DND-41 (cell line): Measurements from ENCODE around the gene RMND1.
A peak's percentile ranks its signal among the peaks of the same experiment; 100 is the strongest.

Experiments
- ATAC-seq: fragments of 200-7000 bp; cut with Tn5 transposase; 3 replicates; pipeline ENCODE4 v1.9.1; 2021; ENCODE audit warnings: low read depth; ENCODE audit not compliant: insufficient read depth
- DNase-seq: peaks from one replicate; pipeline ENCODE4 v3.0.0-alpha.2; 2020
- H2AFZ ChIP-seq: 2 replicates; pipeline ENCODE4 v1.6.0; 2012; ENCODE audit warnings: low read depth, low read length
- H3K27ac ChIP-seq: 2 replicates; pipeline ENCODE4 v1.5.1; 2012; ENCODE audit warnings: low read length, inconsistent platforms
- H3K27me3 ChIP-seq: fragments of 200-600 bp; sonication (generic); 2 replicates; pipeline ENCODE4 v1.6.0; 2012; ENCODE audit warnings: low read length, mild to moderate bottlenecking, inconsistent platforms; ENCODE audit not compliant: insufficient read depth, poor library complexity
- H3K36me3 ChIP-seq: 2 replicates; pipeline ENCODE4 v1.5.1; 2012; ENCODE audit warnings: low read length, inconsistent platforms; ENCODE audit not compliant: insufficient read depth
- H3K4me1 ChIP-seq: 2 replicates; pipeline ENCODE4 v1.5.1; 2012; ENCODE audit warnings: mild to moderate bottlenecking, low read length; ENCODE audit not compliant: insufficient read depth
- H3K4me2 ChIP-seq: 2 replicates; pipeline ENCODE4 v1.6.0; 2012; ENCODE audit warnings: mild to moderate bottlenecking, moderate library complexity, low read length, inconsistent platforms; ENCODE audit not compliant: insufficient read depth
- H3K4me3 ChIP-seq, 2 experiments: fragments of 200-600 bp in 1 of 2; shearing (Covaris generic) in 1 of 2; 2 replicates each; pipeline ENCODE4 v1.5.1; 2012 to 2016; ENCODE audit warnings: inconsistent platforms in 2 of 2, low read length in 2 of 2, mild to moderate bottlenecking in 2 of 2, low read depth in 1 of 2, moderate library complexity in 1 of 2
- H3K79me2 ChIP-seq: 2 replicates; pipeline ENCODE4 v1.6.0; 2012; ENCODE audit warnings: low read length, inconsistent platforms; ENCODE audit not compliant: insufficient read depth
- H3K9ac ChIP-seq: 2 replicates; pipeline ENCODE4 v1.6.0; 2012; ENCODE audit warnings: low read depth, mild to moderate bottlenecking, inconsistent platforms, low read length, moderate library complexity
- H3K9me3 ChIP-seq: 2 replicates; pipeline ENCODE4 v1.5.1; 2012; ENCODE audit warnings: low read length, moderate library complexity, mild to moderate bottlenecking, inconsistent platforms; ENCODE audit not compliant: insufficient read depth, severe bottlenecking
- H4K20me1 ChIP-seq: 2 replicates; pipeline ENCODE4 v1.6.0; 2012; ENCODE audit warnings: low read length; ENCODE audit not compliant: insufficient read depth
- EZH2 ChIP-seq: IDR thresholded peaks from 3 replicates; pipeline ENCODE4 v1.6.1; 2012; ENCODE audit warnings: borderline replicate concordance, low read depth, mild to moderate bottlenecking, moderate library complexity, low read length, inconsistent platforms; ENCODE audit not compliant: severe bottlenecking
- TF ChIP-seq, protein P1 (sequence below): IDR thresholded peaks from 2 replicates; pipeline ENCODE4 v1.5.1; 2012; ENCODE audit warnings: borderline replicate concordance, low read length, moderate library complexity, mild to moderate bottlenecking; ENCODE audit not compliant: poor library complexity, severe bottlenecking; ENCODE audit errors: extremely low read depth

Gene RMND1

DNA sequence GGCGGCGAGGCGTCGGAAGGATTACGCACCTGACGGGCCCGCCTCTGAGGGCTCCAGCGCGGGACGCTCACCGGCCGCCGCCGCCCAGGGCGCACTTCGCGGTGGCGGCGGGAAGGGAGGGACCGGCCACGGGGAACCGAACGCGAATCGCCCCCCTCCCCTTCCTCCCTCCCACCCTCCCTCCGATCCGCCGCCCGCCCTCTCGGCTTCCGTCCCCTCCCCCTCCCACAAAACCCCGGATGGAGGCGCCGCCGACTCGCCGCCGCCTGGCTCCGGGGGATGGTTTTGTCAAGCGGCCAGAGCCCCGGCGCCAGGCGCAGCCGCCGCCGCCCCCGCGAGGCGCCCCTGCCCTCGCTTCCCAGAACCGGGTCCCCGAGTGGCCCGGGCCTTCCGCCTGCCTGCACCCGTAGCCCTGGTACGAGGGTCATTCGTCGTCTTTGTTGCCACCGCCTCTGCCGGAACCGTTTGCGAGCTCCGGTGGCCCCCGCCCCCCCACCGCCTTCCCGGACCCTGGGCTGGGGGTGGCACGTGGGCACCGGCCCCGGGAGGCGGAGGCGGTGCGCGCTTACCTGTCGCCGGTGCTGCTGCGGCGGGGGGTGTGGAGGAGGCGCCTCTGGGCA lies 61.0 kb downstream of the RMND1 start:
- Histone ChIP-seq H3K4me2 (peak overlapping the region; percentile 82), H3K4me1 (peaks cover 53% of the 10 kb centered on the region), H3K4me3 (peak overlapping the region; percentile 68 to 78; a peak in 3 of 4 replicates), H3K27ac (peak overlapping the region; percentile 89), H3K36me3 (peaks cover 27% of the 10 kb centered on the region), H3K9me3 (no peaks in the 10 kb centered on the region), H2AFZ (peak overlapping the region; percentile 67), H4K20me1 (peaks cover 48% of the 10 kb centered on the region), H3K9ac (peak overlapping the region; percentile 100), H3K27me3 (no peaks in the 10 kb centered on the region), H3K79me2 (peaks cover 88% of the 10 kb centered on the region)
- DNase-seq (peak; percentile 82), ATAC-seq (peak; percentile 15)
- no peak for TF ChIP-seq EZH2
- TF ChIP-seq, protein P1, sequence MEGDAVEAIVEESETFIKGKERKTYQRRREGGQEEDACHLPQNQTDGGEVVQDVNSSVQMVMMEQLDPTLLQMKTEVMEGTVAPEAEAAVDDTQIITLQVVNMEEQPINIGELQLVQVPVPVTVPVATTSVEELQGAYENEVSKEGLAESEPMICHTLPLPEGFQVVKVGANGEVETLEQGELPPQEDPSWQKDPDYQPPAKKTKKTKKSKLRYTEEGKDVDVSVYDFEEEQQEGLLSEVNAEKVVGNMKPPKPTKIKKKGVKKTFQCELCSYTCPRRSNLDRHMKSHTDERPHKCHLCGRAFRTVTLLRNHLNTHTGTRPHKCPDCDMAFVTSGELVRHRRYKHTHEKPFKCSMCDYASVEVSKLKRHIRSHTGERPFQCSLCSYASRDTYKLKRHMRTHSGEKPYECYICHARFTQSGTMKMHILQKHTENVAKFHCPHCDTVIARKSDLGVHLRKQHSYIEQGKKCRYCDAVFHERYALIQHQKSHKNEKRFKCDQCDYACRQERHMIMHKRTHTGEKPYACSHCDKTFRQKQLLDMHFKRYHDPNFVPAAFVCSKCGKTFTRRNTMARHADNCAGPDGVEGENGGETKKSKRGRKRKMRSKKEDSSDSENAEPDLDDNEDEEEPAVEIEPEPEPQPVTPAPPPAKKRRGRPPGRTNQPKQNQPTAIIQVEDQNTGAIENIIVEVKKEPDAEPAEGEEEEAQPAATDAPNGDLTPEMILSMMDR, result no peak

DNA sequence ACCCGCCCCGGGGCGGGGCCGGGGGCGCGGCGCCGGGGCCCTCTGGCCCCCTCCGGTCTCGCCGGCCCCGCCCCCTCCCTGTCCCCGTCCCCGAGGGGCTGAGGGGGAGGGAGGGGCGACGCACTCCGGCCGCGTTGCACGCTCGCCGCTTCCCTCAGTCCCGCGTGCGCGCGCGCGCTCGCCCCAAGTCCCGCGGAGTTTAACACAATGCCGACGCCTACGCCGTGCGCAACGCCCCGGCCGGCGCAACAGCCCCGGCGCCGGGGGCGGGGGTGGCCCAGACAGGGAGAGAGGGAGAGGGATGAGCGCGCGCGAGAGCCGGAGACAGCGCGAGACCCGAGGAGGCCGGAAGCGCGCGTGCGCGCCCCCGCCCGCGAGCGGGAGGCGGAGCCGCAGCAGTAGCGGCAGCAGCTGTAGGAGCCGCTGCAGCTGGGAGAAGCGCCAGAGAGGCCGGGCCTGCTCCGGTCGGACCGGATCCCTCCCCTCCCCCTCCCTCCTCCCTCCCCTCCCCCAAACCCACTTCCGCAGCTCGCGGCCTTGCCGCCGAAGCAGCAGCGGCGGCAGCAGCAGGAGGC lies 61.6 kb downstream of the RMND1 start:
- DNase-seq (peak; percentile 98), ATAC-seq (peak; percentile 83)
- H3K4me3 ChIP-seq, result peak overlapping the region; percentile 25 to 82; a peak in 3 of 4 replicates
- peaks cover 42% of the 10 kb centered on the region for H4K20me1 ChIP-seq
- no peaks in the 10 kb centered on the region for H3K9me3 ChIP-seq
- H3K27me3 ChIP-seq, result no peaks in the 10 kb centered on the region
- H3K79me2 ChIP-seq, result peaks cover 88% of the 10 kb centered on the region
- peak overlapping the region; percentile 98 for H3K27ac ChIP-seq
- H2AFZ ChIP-seq, result peak overlapping the region; percentile 64
- H3K36me3 ChIP-seq, result peaks cover 27% of the 10 kb centered on the region
- peaks cover 53% of the 10 kb centered on the region for H3K4me1 ChIP-seq
- TF ChIP-seq EZH2, result no peak
- TF ChIP-seq, protein P1, result no peak
- H3K9ac ChIP-seq, result peak overlapping the region; percentile 100
- peak overlapping the region; percentile 82 for H3K4me2 ChIP-seq

- Histone ChIP-seq H2AFZ (peak overlapping the region; percentile 82), H3K27me3 (no peaks in the 10 kb centered on the region), H3K79me2 (peaks cover 88% of the 10 kb centered on the region), H3K27ac (peak overlapping the region; percentile 98), H4K20me1 (peaks cover 40% of the 10 kb centered on the region), H3K9me3 (no peaks in the 10 kb centered on the region), H3K4me1 (peaks cover 50% of the 10 kb centered on the region), H3K4me2 (peak overlapping the region; percentile 75), H3K9ac (peak overlapping the region; percentile 100), H3K4me3 (peak overlapping the region; percentile 52 to 82), H3K36me3 (peaks cover 23% of the 10 kb centered on the region)
- peak; percentile 71 for ATAC-seq
- peak; percentile 63 for DNase-seq
- TF ChIP-seq, protein P1, result no peak
- no peak for TF ChIP-seq EZH2
Measured at GRCh38 chr6:151389618-151390275, 62.2 kb downstream of the RMND1 start.
